8988T (cell line): ENCODE data around the gene ICAM1.
A peak's percentile ranks its signal among the peaks of the same experiment; 100 is the strongest.
"Not testable (repeated sequence)": the region's sequence is repeated elsewhere in the genome, so short reads cannot be mapped to it uniquely, and the experiment has no call there.

Source experiments
- DNase-seq: peaks from one replicate; pipeline ENCODE4 v3.0.0; 2011

Gene ICAM1

DNA sequence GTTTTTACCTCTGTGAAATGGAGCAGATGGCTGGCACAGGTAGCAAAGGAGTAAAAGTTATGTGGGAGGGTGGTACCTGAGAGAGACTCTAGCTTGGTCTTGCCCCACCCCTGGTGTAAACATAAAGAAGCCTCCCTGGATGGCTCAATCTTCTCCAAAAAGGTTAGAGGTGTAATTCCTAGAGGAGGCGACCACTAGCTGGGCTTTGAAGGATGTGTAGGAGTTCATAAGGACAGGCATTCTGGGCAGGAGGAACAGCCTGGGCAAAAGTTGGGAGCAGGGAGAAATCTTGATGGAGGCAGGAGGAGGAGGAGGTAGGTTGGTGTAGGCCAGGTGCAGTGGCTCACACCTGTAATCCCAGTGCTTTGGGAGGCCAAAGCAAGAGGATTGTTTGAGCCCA, 8.0 kb downstream of the ICAM1 start:
- no peak for DNase-seq

- no peak for DNase-seq
Measured at GRCh38 chr19:10279737-10280442, 9.0 kb downstream of the ICAM1 start.

GRCh38 chr19:10282043-10282442, 11.1 kb downstream of the ICAM1 start:
- DNase-seq: not testable (repeated sequence)

- no peak for DNase-seq
Measured at GRCh38 chr19:10283301-10284064, 12.6 kb downstream of the ICAM1 start.

GRCh38 chr19:10284065-10284959, 13.4 kb downstream of the ICAM1 start:
- DNase-seq: no peak

DNA sequence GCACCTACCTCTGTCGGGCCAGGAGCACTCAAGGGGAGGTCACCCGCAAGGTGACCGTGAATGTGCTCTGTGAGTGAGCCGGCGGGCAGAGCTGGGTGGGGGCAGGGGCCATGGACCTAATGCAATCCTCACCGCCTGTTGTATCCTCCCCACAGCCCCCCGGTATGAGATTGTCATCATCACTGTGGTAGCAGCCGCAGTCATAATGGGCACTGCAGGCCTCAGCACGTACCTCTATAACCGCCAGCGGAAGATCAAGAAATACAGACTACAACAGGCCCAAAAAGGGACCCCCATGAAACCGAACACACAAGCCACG, 14.0 kb downstream of the ICAM1 start:
- no peak for DNase-seq

GRCh38 chr19:10285393-10285792, 14.5 kb downstream of the ICAM1 start:
- no peak for DNase-seq

GRCh38 chr19:10286803-10287737, 16.1 kb downstream of the ICAM1 start, which contains the start of gene ICAM4:
Gene ICAM4 (plus strand): TSS chr19:10286955. CDS start chr19:10287013, 58 bp downstream.
- no peak for DNase-seq

- peak; percentile 69 for DNase-seq
Measured at GRCh38 chr19:10288662-10289166, 17.8 kb downstream of the ICAM1 start.

DNA sequence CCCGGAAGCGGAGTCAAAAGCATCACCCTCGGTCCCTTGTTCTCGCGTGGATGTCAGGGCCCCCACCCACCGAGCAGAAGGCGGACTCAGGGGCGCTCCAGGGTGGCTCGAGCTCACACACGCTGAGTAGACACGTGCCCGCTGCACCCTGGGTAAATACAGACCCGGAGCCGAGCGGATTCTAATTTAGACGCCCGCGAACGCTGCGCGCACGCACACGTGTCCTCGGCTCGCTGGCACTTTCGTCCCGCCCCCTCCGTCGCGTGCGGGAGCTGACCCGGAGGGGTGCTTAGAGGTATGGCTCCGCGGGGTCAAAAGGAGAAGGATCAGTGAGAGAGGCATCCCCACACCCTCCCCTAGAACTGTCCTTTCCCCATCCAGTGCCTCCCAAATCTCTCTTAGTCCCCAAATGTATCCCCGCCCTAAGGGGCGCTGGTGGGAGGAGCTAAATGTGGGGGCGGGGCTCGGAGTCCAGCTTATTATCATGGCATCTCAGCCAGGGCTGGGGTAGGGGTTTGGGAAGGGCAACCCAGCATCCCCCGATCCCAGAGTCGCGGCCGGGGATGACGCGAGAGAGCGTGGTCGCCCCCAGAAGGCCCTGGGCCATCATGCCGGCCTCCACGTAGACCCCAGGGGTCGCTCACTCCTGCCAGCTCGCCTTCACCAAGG, 18.4 kb downstream of the ICAM1 start:
- DNase-seq: peak; percentile 44

- DNase-seq: no peak
Measured at GRCh38 chr19:10289836-10290356, 19.0 kb downstream of the ICAM1 start, which contains the start of gene ICAM5. Gene ICAM5 (plus strand): TSS chr19:10289952. CDS start chr19:10290044, 92 bp downstream.

GRCh38 chr19:10290357-10290875, 19.5 kb downstream of the ICAM1 start:
- no peak for DNase-seq

DNA sequence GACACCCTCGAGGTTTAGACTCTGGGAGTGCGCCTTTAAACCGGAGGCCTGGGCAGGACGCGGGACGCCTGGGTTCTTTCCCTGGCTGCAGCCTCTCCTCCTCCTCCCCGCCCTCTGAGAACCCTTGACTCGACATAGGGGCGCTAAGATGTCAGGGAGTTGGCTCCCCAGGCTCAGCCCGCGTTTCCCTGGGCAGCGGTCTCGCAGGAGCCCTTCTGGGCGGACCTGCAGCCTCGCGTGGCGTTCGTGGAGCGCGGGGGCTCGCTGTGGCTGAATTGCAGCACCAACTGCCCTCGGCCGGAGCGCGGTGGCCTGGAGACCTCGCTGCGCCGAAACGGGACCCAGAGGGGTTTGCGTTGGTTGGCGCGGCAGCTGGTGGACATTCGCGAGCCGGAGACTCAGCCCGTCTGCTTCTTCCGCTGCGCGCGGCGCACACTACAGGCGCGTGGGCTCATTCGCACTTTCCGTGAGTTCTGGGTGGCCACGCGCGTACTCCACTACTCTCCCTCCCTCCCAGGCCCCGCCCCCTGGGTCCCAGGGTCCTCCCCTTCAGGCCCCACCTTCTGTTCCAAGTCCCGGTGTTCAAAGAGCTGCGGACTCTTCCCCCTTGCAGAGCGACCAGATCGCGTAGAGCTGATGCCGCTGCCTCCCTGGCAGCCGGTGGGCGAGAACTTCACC, 20.1 kb downstream of the ICAM1 start:
- DNase-seq: peak; percentile 82

- DNase-seq: no peak
Measured at GRCh38 chr19:10291554-10292205, 20.8 kb downstream of the ICAM1 start.

GRCh38 chr19:10292206-10292788, 21.4 kb downstream of the ICAM1 start:
- DNase-seq: peak; percentile 81

- DNase-seq: no peak
Measured at GRCh38 chr19:10292789-10293636, 22.1 kb downstream of the ICAM1 start.

DNA sequence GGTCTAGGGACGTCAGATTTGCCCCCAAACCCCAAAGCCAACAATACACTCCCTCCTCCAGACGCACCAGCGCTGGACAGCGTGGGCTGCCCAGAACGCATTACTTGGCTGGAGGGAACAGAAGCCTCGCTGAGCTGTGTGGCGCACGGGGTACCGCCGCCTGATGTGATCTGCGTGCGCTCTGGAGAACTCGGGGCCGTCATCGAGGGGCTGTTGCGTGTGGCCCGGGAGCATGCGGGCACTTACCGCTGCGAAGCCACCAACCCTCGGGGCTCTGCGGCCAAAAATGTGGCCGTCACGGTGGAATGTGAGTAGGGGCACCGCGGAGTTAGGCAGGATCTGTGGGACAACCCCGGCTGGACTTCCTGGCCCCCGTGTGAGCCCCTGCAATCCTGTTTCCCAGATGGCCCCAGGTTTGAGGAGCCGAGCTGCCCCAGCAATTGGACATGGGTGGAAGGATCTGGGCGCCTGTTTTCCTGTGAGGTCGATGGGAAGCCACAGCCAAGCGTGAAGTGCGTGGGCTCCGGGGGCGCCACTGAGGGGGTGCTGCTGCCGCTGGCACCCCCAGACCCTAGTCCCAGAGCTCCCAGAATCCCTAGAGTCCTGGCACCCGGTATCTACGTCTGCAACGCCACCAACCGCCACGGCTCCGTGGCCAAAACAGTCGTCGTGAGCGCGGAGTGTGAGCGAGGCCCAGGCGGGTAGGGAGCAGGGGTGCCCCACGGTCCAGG, 22.9 kb downstream of the ICAM1 start:
- DNase-seq: no peak

GRCh38 chr19:10294368-10294697, 23.4 kb downstream of the ICAM1 start:
- DNase-seq: no peak
